Hepatocyte (in vitro differentiated cells): Measurements from ENCODE around the gene MCM6.

Experiments
- CTCF ChIP-seq: fragments of 200-600 bp; sonication (generic); IDR thresholded peaks from 2 replicates; pipeline ENCODE4 v1.5.1; 2016; ENCODE audit warnings: antibody characterized with exemption, mild to moderate bottlenecking; ENCODE audit not compliant: poor library complexity
- EZH2 ChIP-seq: fragments of 200-600 bp; sonication (generic); IDR thresholded peaks from 2 replicates; pipeline ENCODE4 v1.6.1; 2016; ENCODE audit warnings: antibody characterized with exemption, mild to moderate bottlenecking, borderline replicate concordance

DNA sequence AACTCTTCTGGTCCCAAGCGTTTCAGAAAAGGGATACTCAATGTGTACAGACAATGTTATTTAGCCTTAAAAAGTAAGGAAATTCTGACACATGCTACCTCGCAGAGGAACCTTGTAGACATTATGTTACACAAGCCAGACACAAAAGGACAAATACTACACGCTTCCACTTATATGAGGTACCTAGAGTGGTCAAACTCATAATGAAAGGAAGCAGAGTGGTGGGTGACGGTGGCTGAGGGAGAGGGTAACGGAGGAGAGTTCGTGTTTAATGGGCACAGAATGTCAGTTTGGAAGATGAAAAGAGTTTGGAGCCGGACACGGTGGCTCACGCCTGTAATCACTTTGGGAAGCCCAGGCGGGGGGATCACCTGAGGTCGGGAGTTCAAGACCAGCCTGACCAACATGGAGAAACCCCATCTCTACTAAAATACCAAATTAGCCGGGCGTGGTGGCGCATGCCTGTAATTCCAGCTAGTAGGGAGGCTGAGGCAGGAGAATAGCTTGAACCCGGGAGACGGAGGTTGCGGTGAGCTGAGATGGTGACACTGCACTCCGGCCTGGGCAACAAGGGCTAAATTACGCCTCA is 1.4 kb downstream of the MCM6 start:
- TF ChIP-seq CTCF: no peak
- no peak for TF ChIP-seq EZH2
